NCI-H82 treated with DMSO at 0.1 percent for 48 hours (cell line): ENCODE results near the gene FAM219B.
"Not testable (repeated sequence)": the region's sequence is repeated elsewhere in the genome, so short reads cannot be mapped to it uniquely, and the experiment has no call there.

Source experiments
- DNase-seq: peaks from one replicate; lab custom pipeline; 2025; ENCODE audit not compliant: unreplicated experiment; lab: John Stamatoyannopoulos, UW

Gene FAM219B

GRCh38 chr15:74906450-74907162 lies at the start of gene FAM219B:
Gene FAM219B, minus strand, starts transcription at chr15:74906851. Its CDS starts 51 bp downstream, at chr15:74906800.
- peak; percentile 49 for DNase-seq

- peak; percentile 58 for DNase-seq
These were observed 49.4 kb upstream of the FAM219B start for GRCh38 chr15:74955796-74956647.

- DNase-seq = no peak
These were observed 48.4 kb upstream of the FAM219B start for GRCh38 chr15:74955017-74955416.

- peak; percentile 69 for DNase-seq
These were observed 47.9 kb upstream of the FAM219B start for GRCh38 chr15:74954515-74954914.

GRCh38 chr15:74951006-74951405 lies 44.4 kb upstream of the FAM219B start:
- no peak for DNase-seq

GRCh38 chr15:74950078-74950908 lies 43.6 kb upstream of the FAM219B start:
- peak; percentile 65 for DNase-seq

GRCh38 chr15:74937590-74938371 lies 31.1 kb upstream of the FAM219B start, which contains the start of gene COX5A:
Gene COX5A, minus strand, starts transcription at chr15:74938073. Its CDS starts 59 bp downstream, at chr15:74938014.
- peak; percentile 79 for DNase-seq

GRCh38 chr15:74937272-74937589 lies 30.6 kb upstream of the FAM219B start:
- DNase-seq = no peak

GRCh38 chr15:74935193-74935592 lies 28.5 kb upstream of the FAM219B start:
- not testable (repeated sequence) for DNase-seq

- DNase-seq = no peak
These were observed 26.9 kb upstream of the FAM219B start for GRCh38 chr15:74933573-74933972.

GRCh38 chr15:74928771-74929198 lies 22.1 kb upstream of the FAM219B start:
- DNase-seq = no peak

GRCh38 chr15:74924525-74924924 lies 17.9 kb upstream of the FAM219B start:
- no peak for DNase-seq

GRCh38 chr15:74920456-74920855 lies 13.8 kb upstream of the FAM219B start:
- no peak for DNase-seq

- DNase-seq = no peak
These were observed 11.0 kb upstream of the FAM219B start for GRCh38 chr15:74917676-74918075.

- not testable (repeated sequence) for DNase-seq
These were observed 7.1 kb upstream of the FAM219B start for GRCh38 chr15:74913799-74914198.

- DNase-seq = no peak
These were observed 6.4 kb upstream of the FAM219B start for GRCh38 chr15:74913041-74913440.

GRCh38 chr15:74908635-74909034 lies 2.0 kb upstream of the FAM219B start:
- no peak for DNase-seq

GRCh38 chr15:74907163-74907870 lies 666 bp upstream of the FAM219B start:
- DNase-seq = no peak

- peak; percentile 39 for DNase-seq
These were observed 593 bp downstream of the FAM219B start for GRCh38 chr15:74906067-74906449.
